Measurements from ENCODE around the gene ADCY2.

DNA sequence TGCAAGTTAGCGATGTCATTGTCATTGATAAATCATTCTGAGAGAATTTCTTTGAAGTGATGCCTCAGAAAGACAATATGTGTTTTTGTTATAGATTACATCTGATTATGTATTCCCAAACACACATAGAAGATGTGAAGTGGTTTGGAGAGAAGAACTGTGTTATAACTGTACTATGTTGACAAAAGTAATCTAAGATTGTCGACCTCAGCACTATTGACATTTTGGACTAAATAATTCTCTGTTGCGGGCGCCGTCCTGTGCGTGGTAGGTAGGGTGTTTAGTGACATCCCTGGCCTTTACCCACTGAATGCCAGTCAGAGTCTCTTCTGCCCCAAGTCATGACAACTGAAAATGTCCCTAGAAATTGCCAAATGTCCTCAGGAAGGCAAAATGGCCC lies 377.2 kb downstream of the ADCY2 start:
- TF ChIP-seq, protein P1, sequence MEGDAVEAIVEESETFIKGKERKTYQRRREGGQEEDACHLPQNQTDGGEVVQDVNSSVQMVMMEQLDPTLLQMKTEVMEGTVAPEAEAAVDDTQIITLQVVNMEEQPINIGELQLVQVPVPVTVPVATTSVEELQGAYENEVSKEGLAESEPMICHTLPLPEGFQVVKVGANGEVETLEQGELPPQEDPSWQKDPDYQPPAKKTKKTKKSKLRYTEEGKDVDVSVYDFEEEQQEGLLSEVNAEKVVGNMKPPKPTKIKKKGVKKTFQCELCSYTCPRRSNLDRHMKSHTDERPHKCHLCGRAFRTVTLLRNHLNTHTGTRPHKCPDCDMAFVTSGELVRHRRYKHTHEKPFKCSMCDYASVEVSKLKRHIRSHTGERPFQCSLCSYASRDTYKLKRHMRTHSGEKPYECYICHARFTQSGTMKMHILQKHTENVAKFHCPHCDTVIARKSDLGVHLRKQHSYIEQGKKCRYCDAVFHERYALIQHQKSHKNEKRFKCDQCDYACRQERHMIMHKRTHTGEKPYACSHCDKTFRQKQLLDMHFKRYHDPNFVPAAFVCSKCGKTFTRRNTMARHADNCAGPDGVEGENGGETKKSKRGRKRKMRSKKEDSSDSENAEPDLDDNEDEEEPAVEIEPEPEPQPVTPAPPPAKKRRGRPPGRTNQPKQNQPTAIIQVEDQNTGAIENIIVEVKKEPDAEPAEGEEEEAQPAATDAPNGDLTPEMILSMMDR (IDR thresholded peaks at IDR 0.05), result no peak
- no peak for TF ChIP-seq EP300 (IDR thresholded peaks at IDR 0.05)
